GM21723 (cell line): Measurements from ENCODE around the gene MYOF.
"Not testable (repeated sequence)": the region's sequence is repeated elsewhere in the genome, so short reads cannot be mapped to it uniquely, and the experiment has no call there.

Source experiments
- ATAC-seq: cut with Tn5 transposase; IDR thresholded peaks from one replicate; pipeline ENCODE4 v1.9.1; 2021; ENCODE audit warnings: mild to moderate bottlenecking, moderate library complexity; ENCODE audit not compliant: unreplicated experiment

MYOF gene

DNA sequence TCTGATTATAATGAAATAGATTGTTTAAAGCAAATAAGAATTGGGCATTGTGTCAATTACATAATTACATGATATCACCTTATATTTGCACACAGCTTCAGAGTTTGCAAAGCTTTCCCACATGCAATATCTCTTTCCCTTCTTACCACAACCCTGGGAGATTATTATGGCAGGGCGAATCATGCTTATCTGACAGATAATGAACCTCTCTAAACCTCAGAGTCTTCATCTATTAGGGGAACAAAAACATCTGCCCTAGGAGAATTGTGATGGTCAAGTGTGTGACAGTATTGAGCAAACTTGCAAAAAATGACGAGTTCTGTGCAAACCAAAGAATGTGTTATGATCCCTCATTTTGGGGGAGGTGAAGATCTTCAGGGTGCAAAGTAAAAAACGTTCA is 90.0 kb downstream of the MYOF start:
- no peak for ATAC-seq

DNA sequence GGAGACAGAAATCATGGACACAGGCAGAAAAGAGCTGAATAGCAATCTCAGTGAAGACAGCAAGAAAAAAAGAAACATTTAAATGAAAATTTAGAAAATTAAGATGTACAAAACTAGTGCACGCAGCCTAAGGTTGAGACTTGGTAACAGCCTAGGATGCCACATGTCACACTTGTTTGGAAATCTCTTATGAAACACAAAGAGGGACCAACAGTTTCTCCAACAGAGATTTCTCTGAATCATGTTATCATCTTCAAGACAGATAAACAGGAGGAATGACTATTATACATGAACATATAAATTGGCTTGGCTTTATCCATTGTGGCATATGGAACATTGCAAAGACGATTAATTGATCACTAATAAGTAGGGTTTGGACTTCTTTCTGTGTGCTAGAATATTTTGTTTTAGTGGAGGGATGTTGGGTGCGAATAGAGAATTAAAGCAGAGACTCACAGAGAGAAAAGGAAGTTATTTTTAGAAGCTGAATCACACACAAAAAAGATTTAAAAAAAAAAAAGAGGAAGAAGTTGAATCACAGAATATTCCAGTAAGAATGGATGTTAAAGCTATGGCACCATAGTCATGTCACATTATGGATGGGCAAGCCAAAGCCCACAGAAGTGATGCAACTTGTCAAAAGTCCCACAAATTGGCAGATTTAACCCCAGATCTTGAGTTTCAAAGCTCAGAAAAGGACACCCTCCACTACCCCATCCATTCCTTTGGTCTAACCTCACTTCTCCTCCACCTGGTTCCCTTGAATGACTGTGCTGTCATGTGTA is 91.6 kb downstream of the MYOF start:
- no peak for ATAC-seq

DNA sequence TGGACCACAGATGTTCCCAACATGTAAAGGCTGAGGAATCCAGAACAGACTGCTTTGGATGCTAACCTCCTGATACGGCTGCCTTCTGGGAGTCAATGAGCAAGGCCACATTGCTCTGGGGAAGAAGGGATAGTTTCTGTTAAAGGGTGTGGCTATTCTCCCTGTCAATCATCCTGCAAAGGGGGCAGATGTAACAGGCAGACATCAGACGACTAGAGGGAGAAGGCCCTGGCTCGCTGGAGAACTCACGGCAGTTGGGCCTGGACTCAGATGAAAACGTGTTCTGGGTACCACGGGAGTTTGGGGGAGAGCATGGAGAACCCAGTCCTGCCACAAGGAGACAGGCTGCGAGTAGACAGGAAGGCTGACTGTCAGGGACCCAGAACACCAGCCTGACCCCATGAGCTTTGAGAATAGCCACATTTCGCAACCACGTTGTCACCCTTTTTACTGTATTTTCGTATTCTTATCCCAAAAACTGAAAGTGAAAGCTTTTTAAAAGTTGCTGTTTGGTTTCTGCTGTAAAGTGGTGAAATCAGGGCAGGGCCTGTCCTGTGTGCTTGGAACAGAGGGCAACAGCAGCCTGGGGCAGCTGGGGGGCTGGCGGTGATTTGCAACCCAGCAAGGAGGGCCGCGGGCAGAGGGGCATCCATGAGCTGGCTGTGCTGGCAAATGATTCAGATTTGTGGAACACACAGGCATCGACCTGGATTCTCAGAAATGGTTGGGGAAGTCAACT is 95.3 kb downstream of the MYOF start:
- ATAC-seq: no peak

DNA sequence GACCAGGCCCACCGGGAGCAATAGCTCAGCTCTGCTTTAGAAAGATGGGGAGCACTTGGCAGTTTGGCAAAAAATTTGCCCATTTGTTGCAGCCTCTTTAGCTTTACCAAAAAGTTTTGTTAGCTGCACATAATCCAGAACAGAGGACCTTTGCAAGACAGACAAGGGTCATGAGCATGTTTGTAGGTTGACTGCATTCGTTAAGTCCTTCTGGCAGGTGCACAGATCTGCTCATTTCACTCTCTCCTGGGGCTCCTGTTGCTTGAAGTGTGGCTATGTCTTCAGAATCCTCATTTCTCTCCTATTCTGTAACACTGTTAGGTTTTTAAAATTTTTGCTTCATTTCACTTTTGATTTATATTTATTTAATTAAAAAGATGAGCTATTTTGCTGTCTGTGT is 96.8 kb downstream of the MYOF start:
- no peak for ATAC-seq

DNA sequence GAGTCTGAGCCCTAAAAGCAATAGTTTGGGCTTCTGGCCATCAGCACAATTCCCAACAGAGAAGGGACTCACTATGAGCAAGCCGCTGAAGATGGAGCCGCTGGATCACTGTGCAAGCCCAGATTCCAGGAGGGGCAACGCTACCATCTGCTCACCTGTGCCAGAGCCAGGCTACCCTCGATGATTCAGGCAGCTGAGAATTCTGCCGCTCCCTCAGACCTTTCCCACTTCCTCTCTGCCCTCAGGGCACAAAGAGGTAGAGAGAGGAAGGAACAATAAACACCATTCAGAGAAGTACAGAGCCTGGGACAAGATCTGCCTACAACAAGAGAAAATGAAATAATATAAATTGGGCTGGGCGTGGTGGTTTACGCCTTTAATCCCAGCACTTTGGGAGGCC is 98.1 kb downstream of the MYOF start:
- ATAC-seq: no peak

DNA sequence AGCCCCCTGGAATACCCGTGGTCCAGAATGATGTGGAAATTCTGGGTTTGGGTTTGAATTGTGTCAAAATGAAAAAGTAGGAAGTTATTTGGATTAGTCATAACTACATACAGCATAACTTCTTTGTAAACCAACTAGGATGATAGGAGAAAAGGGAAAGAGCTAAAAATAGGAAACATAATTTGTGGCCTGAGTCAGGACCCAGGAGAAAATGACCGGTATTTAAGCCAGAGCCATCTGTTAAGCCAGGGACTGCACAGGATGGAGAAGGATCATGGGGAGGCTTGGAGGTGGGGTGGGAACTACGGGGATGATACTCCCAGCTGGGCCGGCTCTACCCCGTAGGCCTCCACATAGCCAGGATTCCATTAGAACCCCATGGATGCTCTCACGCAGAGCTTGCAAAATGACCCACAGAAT is 98.6 kb downstream of the MYOF start:
- ATAC-seq: no peak

DNA sequence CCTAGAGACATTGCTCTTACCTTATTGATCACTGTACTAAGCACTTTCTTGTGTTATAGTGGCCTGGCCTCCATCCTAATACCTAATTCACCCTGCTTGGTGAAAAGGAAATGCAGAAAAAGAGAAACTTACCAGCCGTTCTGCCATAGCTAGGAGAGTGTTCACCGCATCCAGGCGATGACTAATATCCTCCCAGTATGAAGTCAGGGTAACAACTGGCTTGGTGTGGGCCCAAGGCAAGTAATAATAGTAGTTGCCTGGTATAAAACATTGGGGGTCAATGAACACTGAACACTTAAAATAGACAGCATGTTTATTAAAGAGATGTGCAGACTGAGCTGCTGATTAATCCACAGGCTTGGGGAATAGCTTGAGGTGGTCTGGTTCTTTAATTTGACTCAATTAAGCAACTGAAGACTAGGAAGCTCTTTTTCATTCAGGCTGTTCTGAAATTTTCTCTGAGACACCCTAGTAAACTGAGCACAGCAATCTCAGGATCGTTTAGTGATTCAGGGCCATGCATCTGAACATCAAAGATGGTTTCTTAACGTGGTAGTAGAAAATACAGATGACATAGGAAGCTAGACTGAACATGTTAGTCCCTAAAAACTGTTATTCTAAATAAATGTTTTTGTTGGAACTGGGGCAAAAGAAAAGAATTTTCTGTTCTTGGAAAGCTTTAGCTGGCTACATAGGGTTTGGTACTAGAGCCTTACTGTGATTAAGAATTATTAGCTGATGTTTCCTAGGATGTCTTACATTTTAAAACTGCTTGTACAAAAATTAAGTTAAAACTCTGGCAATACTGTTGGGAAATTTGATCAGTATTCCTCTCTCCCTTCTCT is 102.2 kb downstream of the MYOF start:
- no peak for ATAC-seq

DNA sequence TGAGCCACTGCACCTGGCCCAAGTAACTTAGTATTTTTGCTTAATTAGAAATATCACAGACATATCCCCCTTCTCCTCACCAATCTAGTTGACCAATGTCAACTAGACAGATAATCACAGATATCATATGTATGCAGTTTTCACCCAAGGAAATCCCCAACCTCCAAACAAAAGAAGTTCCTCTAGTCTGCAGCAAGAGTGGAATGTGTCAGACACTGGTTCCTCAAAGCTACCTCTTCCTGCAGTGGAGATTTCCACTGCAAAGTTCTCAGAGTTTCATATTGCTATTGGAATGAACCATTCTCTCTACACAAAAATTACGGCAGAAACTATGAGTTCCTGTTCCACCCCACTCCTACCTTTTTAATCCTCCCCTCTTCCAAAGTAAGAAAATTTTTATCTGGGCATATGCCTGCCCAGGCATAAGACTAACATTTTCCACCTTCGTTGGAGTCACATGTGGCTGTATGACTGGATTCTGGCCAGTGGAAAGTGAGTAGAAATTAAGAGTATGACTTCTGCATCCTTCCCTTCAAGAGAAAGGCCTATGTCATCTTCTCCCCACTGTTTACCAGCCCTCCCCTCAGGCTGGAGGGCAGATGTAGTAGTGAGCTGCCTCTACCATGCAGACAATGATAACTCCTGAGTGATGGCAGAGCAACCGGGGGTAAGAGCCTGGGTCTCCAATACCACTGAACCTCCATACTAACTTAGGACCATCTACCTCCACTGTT is 103.0 kb downstream of the MYOF start:
- ATAC-seq: no peak

DNA sequence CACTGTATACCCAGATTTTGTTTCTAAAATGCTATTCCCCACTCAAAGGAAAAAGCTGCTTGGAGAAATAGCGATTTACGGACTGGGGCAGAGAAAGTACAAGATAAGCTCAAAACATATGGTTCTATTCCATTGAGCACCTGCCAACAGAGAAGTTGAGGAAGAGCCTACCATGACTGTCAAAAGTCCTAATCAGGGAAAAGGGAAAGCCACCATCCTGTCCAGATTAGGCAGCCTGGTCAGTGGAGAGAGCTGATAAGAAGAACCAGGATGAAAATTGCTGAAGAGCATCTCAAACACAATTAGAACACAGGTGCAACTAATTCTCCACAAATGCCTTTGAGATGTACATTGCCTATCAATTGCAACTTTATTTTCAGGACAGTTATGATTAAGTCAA is 104.1 kb downstream of the MYOF start:
- ATAC-seq: no peak

DNA sequence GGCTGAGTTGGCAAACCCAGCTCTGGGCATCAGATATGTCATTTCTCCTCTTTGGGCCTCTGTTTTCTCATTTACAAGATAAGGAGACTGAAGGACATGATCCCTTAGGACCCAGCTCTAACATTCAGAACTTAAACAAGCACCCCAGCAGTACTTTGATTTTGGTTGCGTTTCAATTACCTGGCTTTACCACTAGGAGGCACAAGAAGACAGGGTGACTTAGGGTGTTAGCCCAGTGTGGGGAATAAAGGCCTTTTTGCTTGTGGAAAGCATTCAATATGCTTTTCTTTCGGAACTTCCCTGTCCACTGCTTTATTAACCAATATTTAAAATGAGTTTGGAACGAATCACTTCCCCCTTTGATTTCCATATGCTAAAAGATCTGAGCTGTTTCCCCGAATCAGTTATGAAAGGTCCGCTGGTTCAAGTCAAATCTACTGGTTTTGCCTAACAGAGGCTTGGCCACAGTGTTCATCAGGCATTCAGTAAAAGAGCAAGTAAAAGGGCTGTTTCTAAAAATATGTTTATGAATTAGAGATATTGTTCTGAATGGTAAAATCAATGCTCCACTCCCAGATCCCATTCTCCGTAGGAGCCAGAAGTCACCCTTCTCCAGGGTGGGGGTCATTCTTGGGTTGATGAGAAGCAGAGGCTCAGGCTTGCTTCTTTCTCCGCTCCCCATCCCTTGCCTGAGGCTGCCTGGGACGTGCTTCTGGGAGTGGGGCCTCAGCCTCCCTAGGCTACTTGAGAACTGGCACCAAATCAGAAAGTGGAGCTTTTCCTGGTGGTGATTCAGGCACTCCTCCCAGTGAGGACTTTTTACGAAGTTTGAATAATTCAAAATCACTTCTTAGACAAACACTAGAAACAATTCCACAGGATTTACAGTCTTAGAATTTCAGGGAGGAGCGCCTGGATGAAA is 105.5 kb downstream of the MYOF start:
- ATAC-seq: peak; percentile 61

DNA sequence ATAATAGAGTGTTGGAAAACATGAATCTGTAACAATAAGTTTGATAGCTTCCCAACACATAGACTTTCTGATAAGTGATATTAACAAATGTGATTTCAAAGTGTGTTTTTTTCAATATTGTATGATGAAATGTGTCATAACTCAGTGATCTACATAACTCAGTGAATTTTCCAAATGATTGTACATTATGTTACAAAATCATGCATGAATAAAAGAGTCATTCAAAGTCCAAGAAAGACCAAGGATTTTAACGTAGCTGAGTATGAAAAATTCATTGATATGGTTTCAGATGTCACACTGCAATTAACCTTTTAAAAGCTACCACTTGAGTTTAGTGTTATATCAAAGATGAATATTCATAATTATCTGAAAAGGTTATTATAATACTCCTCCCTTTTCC is 111.2 kb downstream of the MYOF start:
- no peak for ATAC-seq

DNA sequence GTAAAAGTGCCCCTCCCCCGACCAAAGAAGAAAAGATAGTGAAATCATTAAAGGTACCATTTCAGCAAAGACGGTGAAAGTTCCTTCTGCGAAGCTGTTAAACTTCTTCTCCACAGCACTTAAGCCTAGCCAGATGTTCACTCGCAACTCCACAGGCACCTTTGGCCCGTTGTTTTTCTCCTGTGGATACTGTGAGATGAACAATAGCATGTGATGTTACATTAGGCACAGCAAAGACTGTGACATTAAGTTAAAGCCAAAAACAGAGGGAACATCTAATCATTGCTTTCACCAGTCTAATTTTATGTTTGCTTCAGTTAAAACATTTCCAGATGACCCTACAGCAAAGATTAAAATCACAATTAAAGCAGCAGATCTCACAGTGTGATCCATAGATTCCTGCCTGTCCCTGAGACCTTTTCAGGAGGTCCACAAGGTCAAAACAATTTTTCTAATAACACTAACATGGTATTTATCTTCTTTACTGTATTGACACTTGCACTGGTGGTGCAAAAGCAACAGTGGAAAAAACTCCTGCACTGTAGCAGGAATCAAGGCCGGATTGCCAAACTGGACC is 112.5 kb downstream of the MYOF start:
- no peak for ATAC-seq

DNA sequence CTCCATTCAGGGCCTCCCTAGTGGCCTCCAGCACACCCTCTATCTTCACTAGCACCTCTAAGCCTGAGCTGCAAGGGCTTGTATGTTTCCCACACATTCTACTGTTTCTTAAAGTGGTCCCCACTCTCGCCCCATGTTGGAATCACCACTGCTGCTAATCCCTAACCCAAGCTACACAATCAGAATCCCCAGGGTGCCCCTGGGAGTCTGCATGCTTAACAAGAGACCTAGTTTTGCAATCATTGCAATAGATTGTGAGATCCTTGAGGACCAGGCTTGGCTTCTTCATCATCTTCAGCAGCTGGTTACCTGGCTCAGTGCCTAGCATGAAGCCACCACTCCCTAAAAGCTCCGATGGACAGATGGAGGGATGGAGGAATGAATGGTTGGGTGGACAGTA is 113.9 kb downstream of the MYOF start:
- ATAC-seq: no peak

DNA sequence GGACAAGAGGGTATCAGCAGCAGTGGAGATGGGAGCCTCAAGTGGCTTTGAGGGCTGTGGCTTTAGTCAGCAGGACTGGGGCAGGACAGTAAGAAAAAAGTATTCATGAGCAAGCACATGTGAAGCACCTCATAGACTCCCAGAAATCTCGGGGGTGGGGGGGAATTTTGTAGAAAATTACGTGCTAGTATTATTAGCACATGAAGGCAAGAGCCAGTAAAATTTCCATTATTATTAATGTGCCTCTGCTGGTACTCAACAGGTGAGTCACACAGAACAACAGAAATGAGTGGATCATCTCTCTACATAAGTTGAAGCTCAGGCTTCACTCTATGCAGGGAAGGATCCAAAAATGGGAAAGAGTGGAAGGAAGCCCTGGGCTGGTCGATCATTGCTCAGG is 114.5 kb downstream of the MYOF start:
- ATAC-seq: no peak

DNA sequence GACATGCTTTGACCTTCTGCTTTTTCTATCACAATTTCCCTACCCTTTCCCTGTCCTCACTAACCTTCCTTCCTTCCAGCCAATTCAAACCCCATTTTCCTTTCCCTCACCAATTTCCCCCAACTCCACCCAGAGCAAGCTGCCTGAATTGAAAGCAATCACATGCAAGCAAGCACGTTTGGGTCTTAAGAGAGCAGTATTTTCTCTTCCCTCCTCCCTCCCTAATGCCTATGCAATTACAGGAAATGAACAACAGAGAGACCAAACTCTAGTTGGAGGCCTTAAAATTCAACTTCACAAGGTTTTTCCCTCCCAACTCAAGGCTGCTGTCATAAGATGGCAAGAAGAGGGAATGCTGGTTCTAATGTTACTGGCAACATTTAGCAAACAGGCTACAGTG is 117.2 kb downstream of the MYOF start:
- no peak for ATAC-seq

DNA sequence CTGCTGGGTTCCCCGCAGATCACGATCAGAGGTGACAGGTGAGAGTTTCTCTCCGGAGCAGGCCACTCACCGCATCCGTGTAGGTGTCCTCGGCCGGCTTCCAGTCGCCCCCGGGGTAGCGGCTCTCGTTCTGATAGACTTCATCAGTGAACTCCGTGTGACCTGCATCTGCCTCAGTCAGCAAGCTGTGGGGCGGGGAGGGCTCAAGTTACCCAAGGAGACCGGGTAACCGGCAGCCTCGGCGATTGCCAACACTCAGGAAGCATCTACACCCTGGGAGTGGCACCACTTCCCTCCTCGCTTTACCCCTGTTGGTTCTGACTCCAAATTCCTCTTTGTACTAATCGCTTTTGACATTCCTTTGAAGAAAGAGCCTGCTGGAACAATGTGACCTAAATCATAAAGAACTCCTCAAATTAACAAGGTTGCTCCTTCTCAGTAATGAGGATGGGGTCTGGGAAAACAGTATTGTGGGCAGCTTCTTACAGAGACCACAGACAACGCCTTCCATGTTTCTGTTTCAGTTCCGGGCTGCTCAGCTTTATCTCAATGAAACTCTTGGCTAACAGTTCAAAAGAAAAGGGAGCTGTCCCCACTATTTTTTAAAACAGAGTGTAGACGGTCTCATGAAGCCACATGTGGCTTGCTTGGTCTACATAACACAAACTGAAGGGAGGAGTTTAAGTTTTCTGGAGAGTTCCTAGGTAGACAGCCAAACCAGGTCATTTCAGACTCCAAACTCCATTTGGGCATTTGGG is 118.1 kb downstream of the MYOF start:
- no peak for ATAC-seq

DNA sequence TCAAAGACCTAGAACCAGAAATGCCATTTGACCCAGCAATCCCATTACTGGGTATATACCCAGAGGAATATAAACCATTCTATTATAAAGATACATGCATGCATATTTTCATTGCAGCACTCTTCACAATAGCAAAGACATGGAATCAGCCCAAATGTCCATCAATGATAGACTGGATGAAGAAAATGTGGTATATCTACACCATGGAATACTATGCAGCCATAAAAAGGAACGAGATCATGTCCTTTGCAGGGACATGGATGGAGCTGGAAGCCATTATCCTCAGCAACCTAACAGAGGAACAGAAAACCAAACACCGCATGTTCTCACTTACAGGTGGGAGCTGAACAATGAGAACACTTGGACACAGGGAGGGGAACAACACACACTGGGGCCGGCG is 123.7 kb downstream of the MYOF start:
- not testable (repeated sequence) for ATAC-seq

DNA sequence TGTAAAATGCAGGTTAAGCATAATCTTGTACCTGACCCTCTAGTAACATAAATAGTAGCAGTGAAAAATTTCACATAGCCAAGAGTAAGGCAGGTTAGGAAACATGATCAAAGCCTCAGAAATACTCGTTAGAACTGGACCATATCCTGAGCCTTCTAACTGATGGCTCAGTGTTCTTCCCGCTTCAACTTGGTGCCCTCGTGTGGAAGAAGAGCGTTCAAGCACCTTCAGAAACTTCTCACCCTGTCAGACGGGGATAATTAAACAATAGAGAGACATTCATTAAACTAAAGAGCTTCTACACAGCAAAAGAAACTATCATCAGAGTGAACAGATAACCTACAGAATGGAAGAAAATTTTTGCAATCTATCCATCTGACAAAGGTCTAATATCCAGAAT is 124.5 kb downstream of the MYOF start:
- no peak for ATAC-seq

DNA sequence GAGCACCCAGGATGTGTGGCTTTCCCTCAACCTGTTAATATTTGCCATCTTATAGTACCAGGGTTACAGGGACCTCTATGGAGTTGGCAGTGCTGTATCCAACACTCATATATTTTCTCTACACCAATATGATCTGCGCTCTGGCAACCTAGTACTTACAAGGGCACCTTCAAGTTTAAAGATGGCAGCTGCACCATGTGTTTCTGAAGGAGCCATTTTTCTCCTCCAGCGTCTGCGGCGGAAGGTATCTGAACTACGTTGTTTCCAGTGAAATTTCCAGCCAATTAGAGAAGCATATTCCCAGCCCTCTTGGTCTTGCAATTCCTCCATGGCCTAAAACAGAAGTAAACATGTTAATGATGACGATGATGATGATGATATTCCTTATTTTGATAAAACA is 125.6 kb downstream of the MYOF start:
- ATAC-seq: no peak
